Activated T-helper 1 cell treated with Interleukin-2 at 50 U/mL for 16 hours (primary cell): Measurements from ENCODE around the gene HLA-DMA.

Experiments used
- DNase-seq: peaks from one replicate; pipeline ENCODE4 v3.0.0-alpha.2; 2020; ENCODE audit warnings: low read depth

Gene HLA-DMA

GRCh38 chr6:32932132-32932868 is 20.6 kb downstream of the HLA-DMA start:
- no peak for DNase-seq

- no peak for DNase-seq
Measured at GRCh38 chr6:32931211-32931610, 21.7 kb downstream of the HLA-DMA start.

- no peak for DNase-seq
Measured at GRCh38 chr6:32922083-32922482, 30.8 kb downstream of the HLA-DMA start.

- no peak for DNase-seq
Measured at GRCh38 chr6:32920715-32921114, 32.2 kb downstream of the HLA-DMA start.

- DNase-seq = no peak
Measured at GRCh38 chr6:32912951-32913350, 39.9 kb downstream of the HLA-DMA start.

- no peak for DNase-seq
Measured at GRCh38 chr6:32908897-32909296, 44.0 kb downstream of the HLA-DMA start.

- no peak for DNase-seq
Measured at GRCh38 chr6:32906539-32906938, 46.4 kb downstream of the HLA-DMA start.

GRCh38 chr6:32905078-32905477 is 47.8 kb downstream of the HLA-DMA start:
- no peak for DNase-seq

- no peak for DNase-seq
Measured at GRCh38 chr6:32903952-32904351, 48.9 kb downstream of the HLA-DMA start.
